Eye (tissue), 1 donor: Measurements from ENCODE around the gene MT1E.

Source experiments
- DNase-seq: peaks from one replicate; pipeline ENCODE4 v3.0.0-alpha.2; 2015

MT1E gene

GRCh38 chr16:56628486-56629350, 3.1 kb downstream of the MT1E start:
- no peak for DNase-seq

- no peak for DNase-seq
These were observed 4.0 kb downstream of the MT1E start for GRCh38 chr16:56629531-56629930.

- DNase-seq: no peak
These were observed 4.6 kb downstream of the MT1E start for GRCh38 chr16:56630134-56630533.

- DNase-seq: no peak
These were observed 5.6 kb downstream of the MT1E start for GRCh38 chr16:56631197-56631596.

GRCh38 chr16:56631832-56632155, 6.2 kb downstream of the MT1E start:
- no peak for DNase-seq

GRCh38 chr16:56632156-56632847, 6.7 kb downstream of the MT1E start, which contains the start of gene MT1M:
Gene MT1M, plus strand, starts transcription at chr16:56632659. Its CDS starts 73 bp downstream, at chr16:56632732.
- peak; percentile 51 for DNase-seq

GRCh38 chr16:56632848-56633365, 7.3 kb downstream of the MT1E start:
- DNase-seq: no peak

GRCh38 chr16:56633535-56633934, 8.0 kb downstream of the MT1E start:
- no peak for DNase-seq

- peak; percentile 43 for DNase-seq
These were observed 9.3 kb downstream of the MT1E start for GRCh38 chr16:56634715-56635440.

GRCh38 chr16:56635441-56635967, 9.9 kb downstream of the MT1E start:
- no peak for DNase-seq

GRCh38 chr16:56636616-56637413, 11.2 kb downstream of the MT1E start:
- DNase-seq: no peak

GRCh38 chr16:56637814-56638750, 12.5 kb downstream of the MT1E start, which contains the start of gene MT1A:
Gene MT1A, plus strand, starts transcription at chr16:56638666. Its CDS starts 73 bp downstream, at chr16:56638739.
- DNase-seq: peak; percentile 61

GRCh38 chr16:56639045-56639444, 13.5 kb downstream of the MT1E start:
- no peak for DNase-seq

GRCh38 chr16:56640076-56640475, 14.5 kb downstream of the MT1E start:
- DNase-seq: no peak

GRCh38 chr16:56641166-56641565, 15.6 kb downstream of the MT1E start:
- no peak for DNase-seq

GRCh38 chr16:56643080-56643778, 17.6 kb downstream of the MT1E start:
- DNase-seq: no peak

GRCh38 chr16:56643833-56644232, 18.3 kb downstream of the MT1E start:
- DNase-seq: no peak

GRCh38 chr16:56645311-56645710, 19.7 kb downstream of the MT1E start:
- no peak for DNase-seq

- DNase-seq: no peak
These were observed 20.3 kb downstream of the MT1E start for GRCh38 chr16:56645838-56646237.
